ENCODE measurements around the gene TMEM163.

Gene TMEM163

GRCh38 chr2:134463699-134464022 is 255.1 kb downstream of the TMEM163 start:
- no peak for TF ChIP-seq USF1 (IDR thresholded peaks at IDR 0.05)
- TF ChIP-seq TCF12 (IDR thresholded peaks at IDR 0.05; ENCODE audit: low read depth), result no peak
- no peak for TF ChIP-seq ZBTB7A (IDR thresholded peaks at IDR 0.05; ENCODE audit: low read depth)
- TF ChIP-seq CEBPB (IDR thresholded peaks at IDR 0.05), result no peak
- no peak for TF ChIP-seq MAX (IDR thresholded peaks at IDR 0.05)
- TF ChIP-seq CREB1 (IDR thresholded peaks at IDR 0.05; ENCODE audit: low read depth), result no peak
- TF ChIP-seq EGR1 (IDR thresholded peaks at IDR 0.05), result no peak
- no peak for TF ChIP-seq REST (IDR thresholded peaks at IDR 0.05; ENCODE audit: low read depth)
- TF ChIP-seq FOXM1 (IDR thresholded peaks at IDR 0.05; ENCODE audit: borderline replicate concordance, low read depth), result no peak
- no peak for TF ChIP-seq RAD21 (IDR thresholded peaks at IDR 0.05; ENCODE audit: low read depth)
- no peak for TF ChIP-seq NFIC (IDR thresholded peaks at IDR 0.05)
- TF ChIP-seq EP300 (IDR thresholded peaks at IDR 0.05; ENCODE audit: borderline replicate concordance), result no peak
- no peak for TF ChIP-seq TAF1 (IDR thresholded peaks at IDR 0.05; ENCODE audit: low read depth)
- TF ChIP-seq YY1 (IDR thresholded peaks at IDR 0.05; ENCODE audit: low read depth), result no peak
- no peak for TF ChIP-seq TEAD4 (IDR thresholded peaks at IDR 0.05)

- TF ChIP-seq CEBPB (IDR thresholded peaks at IDR 0.05), result no peak
- no peak for TF ChIP-seq TAF1 (IDR thresholded peaks at IDR 0.05; ENCODE audit: low read depth)
- no peak for TF ChIP-seq MAX (IDR thresholded peaks at IDR 0.05)
- no peak for TF ChIP-seq TCF12 (IDR thresholded peaks at IDR 0.05; ENCODE audit: low read depth)
- TF ChIP-seq CREB1 (IDR thresholded peaks at IDR 0.05; ENCODE audit: low read depth), result no peak
- TF ChIP-seq ZBTB7A (IDR thresholded peaks at IDR 0.05; ENCODE audit: low read depth), result no peak
- TF ChIP-seq FOXM1 (IDR thresholded peaks at IDR 0.05; ENCODE audit: borderline replicate concordance, low read depth), result no peak
These were observed 255.8 kb downstream of the TMEM163 start for GRCh38 chr2:134462791-134463698.

- TF ChIP-seq EGR1 (IDR thresholded peaks at IDR 0.05) (no peak), YY1 (IDR thresholded peaks at IDR 0.05; ENCODE audit: low read depth) (no peak), EP300 (IDR thresholded peaks at IDR 0.05; ENCODE audit: borderline replicate concordance) (no peak), CEBPB (IDR thresholded peaks at IDR 0.05) (no peak), CREB1 (IDR thresholded peaks at IDR 0.05; ENCODE audit: low read depth) (no peak), FOXM1 (IDR thresholded peaks at IDR 0.05; ENCODE audit: borderline replicate concordance, low read depth) (no peak), ZBTB7A (IDR thresholded peaks at IDR 0.05; ENCODE audit: low read depth) (no peak), RAD21 (IDR thresholded peaks at IDR 0.05; ENCODE audit: low read depth) (no peak), TEAD4 (IDR thresholded peaks at IDR 0.05) (no peak), TCF12 (IDR thresholded peaks at IDR 0.05; ENCODE audit: low read depth) (no peak), MAX (IDR thresholded peaks at IDR 0.05) (no peak), REST (IDR thresholded peaks at IDR 0.05; ENCODE audit: low read depth) (no peak), NFIC (IDR thresholded peaks at IDR 0.05) (no peak), TAF1 (IDR thresholded peaks at IDR 0.05; ENCODE audit: low read depth) (no peak)
These were observed 256.5 kb downstream of the TMEM163 start for GRCh38 chr2:134462275-134462674.

GRCh38 chr2:134461511-134461910 is 257.3 kb downstream of the TMEM163 start:
- TF ChIP-seq CEBPB (IDR thresholded peaks at IDR 0.05), result no peak
- no peak for TF ChIP-seq REST (IDR thresholded peaks at IDR 0.05; ENCODE audit: low read depth)
- TF ChIP-seq YY1 (IDR thresholded peaks at IDR 0.05; ENCODE audit: low read depth), result no peak
- TF ChIP-seq CREB1 (IDR thresholded peaks at IDR 0.05; ENCODE audit: low read depth), result no peak
